H1 (cell line): ENCODE results near the gene PRKD3. TPM values are rescaled to one million over a fixed set of nuclear protein-coding genes. Genes with fewer than 3 reads are reported as not detected.

ENCODE experiments used
- CTCF ChIA-PET: fragments of 300-600 bp; sonication (Branson Sonifier 250); formaldehyde crosslinking; loops from one replicate; lab custom pipeline; 2021; ENCODE audit not compliant: partially characterized antibody; lab: Charles Lee
- POLR2A ChIA-PET: fragments of 300-600 bp; sonication (Branson Sonifier 250); formaldehyde crosslinking; loops from one replicate; lab custom pipeline; 2021; ENCODE audit warnings: inconsistent platforms; ENCODE audit not compliant: partially characterized antibody; lab: Charles Lee
- DNase-seq, 2 experiments: peaks; one replicate each; pipeline versions ENCODE4 v3.0.0 to v3.0.0-alpha.2; 2010 to 2022; ENCODE audit warnings: low spot score in 2 of 2, low read depth in 1 of 2, mixed read lengths in 1 of 2
- FAIRE-seq: peaks from 2 replicates; lab custom pipeline; 2011; peaks lifted over from hg19 to GRCh38; lab: Jason Lieb, UNC
- H2AFZ ChIP-seq: 2 replicates; pipeline ENCODE4 v1.8.1; 2012; ENCODE audit warnings: low read length, inconsistent platforms
- H2AK5ac ChIP-seq: 2 replicates; pipeline ENCODE4 v1.6.1; 2013; ENCODE audit warnings: low read depth, low read length
- H2BK120ac ChIP-seq: replicated peaks from 2 replicates; pipeline ENCODE3; 2013; ENCODE audit warnings: low read depth, low read length, inconsistent platforms
- H2BK12ac ChIP-seq: 2 replicates; pipeline ENCODE4 v1.6.1; 2013; ENCODE audit warnings: low read depth, low read length
- H2BK15ac ChIP-seq: 2 replicates; pipeline ENCODE4 v1.6.1; 2013; ENCODE audit warnings: low read length
- H2BK20ac ChIP-seq: 2 replicates; pipeline ENCODE4 v1.6.1; 2013; ENCODE audit warnings: low read length
- H2BK5ac ChIP-seq: 2 replicates; pipeline ENCODE4 v1.6.1; 2013; ENCODE audit warnings: low read depth, low read length
- H3K14ac ChIP-seq: 2 replicates; pipeline ENCODE4 v1.6.1; 2013; ENCODE audit warnings: inconsistent platforms; ENCODE audit not compliant: insufficient read length
- H3K18ac ChIP-seq: 2 replicates; pipeline ENCODE4 v1.6.1; 2013; ENCODE audit warnings: low read length; ENCODE audit errors: extremely low read depth
- H3K23ac ChIP-seq: 2 replicates; pipeline ENCODE4 v1.6.1; 2013; ENCODE audit warnings: inconsistent platforms; ENCODE audit not compliant: insufficient read length
- H3K23me2 ChIP-seq: 2 replicates; pipeline ENCODE4 v1.6.1; 2013; ENCODE audit warnings: low read depth, low read length
- H3K27ac ChIP-seq: 2 replicates; pipeline ENCODE4 v1.6.1; 2011; ENCODE audit warnings: low read depth, low read length, inconsistent platforms
- H3K27me3 ChIP-seq, 4 experiments: replicated peaks in 1 of 4; 1 replicate in 1 of 4; 2 replicates in 3 of 4; pipeline versions ENCODE4 v1.6.1 to v1.8.1; 2011 to 2013; ENCODE audit warnings: low read length in 3 of 4, mild to moderate bottlenecking in 3 of 4, inconsistent platforms in 2 of 4, mixed read lengths in 2 of 4, moderate library complexity in 1 of 4; ENCODE audit not compliant: control insufficient read depth in 3 of 4, insufficient read depth in 3 of 4; ENCODE audit errors: extremely low read depth in 1 of 4
- H3K36me3 ChIP-seq, 4 experiments: 2 replicates each; pipeline versions ENCODE4 v1.6.1 to v1.8.1; 2011 to 2013; ENCODE audit warnings: mild to moderate bottlenecking in 4 of 4, low read length in 3 of 4, moderate library complexity in 2 of 4, control low read depth in 1 of 4, inconsistent platforms in 1 of 4; ENCODE audit not compliant: insufficient read depth in 4 of 4, control insufficient read depth in 2 of 4
- H3K4ac ChIP-seq: replicated peaks from 2 replicates; pipeline ENCODE3; 2013; ENCODE audit warnings: low read length, low read depth, mixed read lengths, inconsistent platforms; ENCODE audit not compliant: insufficient read length
- H3K4me1 ChIP-seq, 4 experiments: replicated peaks in 1 of 4; 1 replicate in 1 of 4; 2 replicates in 3 of 4; pipeline versions ENCODE4 v1.6.1 to v1.8.1; 2011 to 2013; ENCODE audit warnings: low read length in 3 of 4, inconsistent platforms in 2 of 4, mixed read lengths in 1 of 4; ENCODE audit not compliant: insufficient read depth in 4 of 4, control insufficient read depth in 3 of 4
- H3K4me2 ChIP-seq, 2 experiments: 2 replicates each; pipeline versions ENCODE4 v1.6.1 to v1.8.1; 2011 to 2013; ENCODE audit warnings: low read depth in 2 of 2, low read length in 2 of 2, control low read depth in 1 of 2, inconsistent platforms in 1 of 2, mild to moderate bottlenecking in 1 of 2; ENCODE audit not compliant: insufficient read depth in 1 of 2
- H3K4me3 ChIP-seq, 4 experiments: fragments of 200-600, 300-600 bp in 1 of 4; sonication (generic), shearing (Covaris generic), sonication (Bioruptor Twin) in 1 of 4; 2 replicates each; pipeline versions ENCODE4 v1.5.1 to v1.8.1; 2011 to 2016; ENCODE audit warnings: low read length in 4 of 4, low read depth in 3 of 4, control low read depth in 2 of 4, inconsistent platforms in 2 of 4, mild to moderate bottlenecking in 2 of 4, mixed read lengths in 1 of 4, moderate library complexity in 1 of 4; ENCODE audit not compliant: insufficient read depth in 2 of 4; ENCODE audit errors: extremely low read depth in 1 of 4
- H3K56ac ChIP-seq: replicated peaks from 2 replicates; pipeline ENCODE3; 2013; ENCODE audit warnings: low read depth, mild to moderate bottlenecking, mixed read lengths, low read length, inconsistent platforms; ENCODE audit not compliant: insufficient read length
- H3K79me1 ChIP-seq: 2 replicates; pipeline ENCODE4 v1.6.1; 2013; ENCODE audit warnings: low read depth, low read length, control low read depth
- H3K79me2 ChIP-seq, 2 experiments: 2 replicates each; pipeline versions ENCODE4 v1.6.1 to v1.8.1; 2012 to 2013; ENCODE audit warnings: low read length in 2 of 2, mild to moderate bottlenecking in 2 of 2, inconsistent platforms in 1 of 2; ENCODE audit not compliant: insufficient read depth in 2 of 2, control insufficient read depth in 1 of 2
- H3K9ac ChIP-seq, 4 experiments: replicated peaks in 1 of 4; 1 replicate in 1 of 4; 2 replicates in 3 of 4; pipeline versions ENCODE4 v1.6.1 to v1.8.1; 2011 to 2013; ENCODE audit warnings: low read depth in 3 of 4, low read length in 3 of 4, control low read depth in 2 of 4, mild to moderate bottlenecking in 2 of 4, moderate library complexity in 2 of 4, inconsistent platforms in 1 of 4; ENCODE audit errors: extremely low read depth in 1 of 4
- H3K9me3 ChIP-seq, 2 experiments: 2 replicates each; pipeline versions ENCODE4 v1.6.1 to v1.8.1; 2012 to 2013; ENCODE audit warnings: mild to moderate bottlenecking in 2 of 2, moderate library complexity in 2 of 2, control low read depth in 1 of 2, inconsistent platforms in 1 of 2, low read depth in 1 of 2, low read length in 1 of 2, mixed read lengths in 1 of 2; ENCODE audit not compliant: insufficient read depth in 2 of 2
- H4K20me1 ChIP-seq, 2 experiments: replicated peaks in 1 of 2; 2 replicates each; pipeline versions ENCODE3 to v1.8.1; 2011 to 2013; ENCODE audit warnings: inconsistent platforms in 2 of 2, low read length in 2 of 2, mild to moderate bottlenecking in 1 of 2; ENCODE audit not compliant: insufficient read depth in 2 of 2, control insufficient read depth in 1 of 2
- H4K5ac ChIP-seq: 2 replicates; pipeline ENCODE4 v1.6.1; 2013; ENCODE audit warnings: low read length, low read depth, mixed read lengths, inconsistent platforms; ENCODE audit not compliant: insufficient read length
- H4K8ac ChIP-seq: 2 replicates; pipeline ENCODE4 v1.8.0; 2013; ENCODE audit warnings: mild to moderate bottlenecking, moderate library complexity, low read length, inconsistent platforms; ENCODE audit not compliant: insufficient read depth; ENCODE audit errors: extremely low read depth
- H4K91ac ChIP-seq: replicated peaks from 2 replicates; pipeline ENCODE3; 2013; ENCODE audit warnings: low read length, mixed read lengths, inconsistent platforms; ENCODE audit not compliant: insufficient read length
- BRCA1 ChIP-seq: IDR thresholded peaks from 2 replicates; pipeline ENCODE4 v1.6.1; 2012; ENCODE audit warnings: low read depth, low read length, improper control_type of control experiment
- E2F6 ChIP-seq: IDR thresholded peaks from 2 replicates; pipeline ENCODE4 v1.6.1; 2012; ENCODE audit warnings: inconsistent platforms
- GTF2F1 ChIP-seq: IDR thresholded peaks from 2 replicates; pipeline ENCODE4 v1.6.1; 2012; ENCODE audit warnings: low read depth, low read length, improper control_type of control experiment, borderline replicate concordance
- KDM4A ChIP-seq: IDR thresholded peaks from one replicate; pipeline ENCODE4 v1.7.1; 2012; ENCODE audit warnings: low read depth, mild to moderate bottlenecking, moderate library complexity, low read length, inconsistent platforms; ENCODE audit not compliant: severe bottlenecking
- MAX ChIP-seq: IDR thresholded peaks from 2 replicates; pipeline ENCODE4 v1.6.1; 2012; ENCODE audit warnings: inconsistent platforms
- POLR2A ChIP-seq, 2 experiments: IDR thresholded peaks; 1 replicate in 1 of 2; 2 replicates in 1 of 2; pipeline ENCODE4 v1.6.1; 2011; ENCODE audit warnings: low read depth in 2 of 2, low read length in 2 of 2, mild to moderate bottlenecking in 2 of 2; ENCODE audit errors: control extremely low read depth in 1 of 2
- RFX5 ChIP-seq: IDR thresholded peaks from 2 replicates; pipeline ENCODE4 v1.6.1; 2011; ENCODE audit warnings: low read depth, low read length, improper control_type of control experiment, borderline replicate concordance
- RNF2 ChIP-seq: fragments of 200-900, 300-1000 bp; sonication (generic); IDR thresholded peaks from 2 replicates; pipeline ENCODE4 v1.7.1; 2016; ENCODE audit warnings: borderline replicate concordance, low read depth, mild to moderate bottlenecking, antibody characterized with exemption, low read length; ENCODE audit not compliant: poor library complexity, severe bottlenecking; ENCODE audit errors: missing control alignments
- SIN3A ChIP-seq, 2 experiments: IDR thresholded peaks in 1 of 2; conservative IDR thresholded peaks in 1 of 2; 2 replicates each; pipeline ENCODE4 v1.6.1; 2011 to 2012; ENCODE audit warnings: low read length in 2 of 2, improper control_type of control experiment in 1 of 2, low read depth in 1 of 2, mild to moderate bottlenecking in 1 of 2
- YY1 ChIP-seq: IDR thresholded peaks from 2 replicates; pipeline ENCODE4 v1.6.1; 2011; ENCODE audit warnings: low read depth, mild to moderate bottlenecking, low read length
- WGBS, 2 experiments: shearing (Covaris generic) in 1 of 2; methylation state at CpG; one replicate each; pipeline versions ENCODE4 v1.1.6 to v1.1.7; 2013 to 2015; ENCODE audit warnings: low lambda C conversion rate in 2 of 2, mixed read lengths in 2 of 2, inconsistent platforms in 1 of 2, low coverage in 1 of 2, missing lambda C conversion rate in 1 of 2; ENCODE audit not compliant: insufficient replicate concordance in 2 of 2, insufficient coverage in 1 of 2, insufficient read length in 1 of 2; ENCODE audit errors: extremely low coverage in 1 of 2, missing lambda C conversion rate in 1 of 2; 5-methylcytosine and 5-hydroxymethylcytosine counted together
- polyA plus RNA-seq, 7 experiments: library from polyadenylated mRNA; depleted of rRNA in 3 of 7; stranded (reverse) in 5 of 7; unstranded in 2 of 7; fragments of >200 nt in 5 of 7; fragments of 200-250 nt in 2 of 7; gene quantifications; 1 replicate in 5 of 7; 2 replicates in 1 of 7; 4 replicates in 1 of 7; pipeline versions ENCODE4 v1.2.1 to v1.2.3, GENCODE V29; 2011 to 2013; ENCODE audit warnings: missing spikeins in 2 of 7, mixed read lengths in 2 of 7
- total RNA-seq: library from RNA; stranded (reverse); fragmentation: NEBNext Ultra II Directional; extraction: Animal tissue kit (Norgen Biotek cat#: 25700); gene quantifications from 2 replicates; pipeline ENCODE4 v1.2.1, GENCODE V29; 2021

The PRKD3 gene
- total and polyA plus RNA-seq, 2 of the 8 experiments (the other 6 are each of a cell fraction or from before 2014, with no cell fraction given), result 12.0 to 63.3 TPM

- WGBS, 2 experiments, result 95% methylated on average over 2 of the region's 2 CpGs; no CpG with 5 or more reads in 1 of the 2 experiments
- Histone ChIP-seq H4K20me1 (peaks cover 5 to 7% of the 10 kb centered on the region in 2 experiments), H3K4ac (no peak overlapping the region), H3K36me3 (no peaks in the 10 kb centered on the region; a peak in 1 of 8 replicates), H2AK5ac (no peak overlapping the region), H4K8ac (no peak overlapping the region), H3K27ac (no peak overlapping the region), H3K23me2 (no peaks in the 10 kb centered on the region), H3K79me1 (peaks cover 10% of the 10 kb centered on the region), H4K91ac (no peak overlapping the region), H3K4me1 (no peaks in the 10 kb centered on the region), H2BK20ac (no peak overlapping the region), H3K79me2 (peaks cover 0 to 94% of the 10 kb centered on the region in 2 experiments; a peak in 3 of 4 replicates), H3K27me3 (no peaks in the 10 kb centered on the region), H2BK5ac (no peak overlapping the region), H2BK120ac (no peak overlapping the region), H3K14ac (no peak overlapping the region), H3K9me3 (no peaks in the 10 kb centered on the region), H4K5ac (no peak overlapping the region), H2BK15ac (no peak overlapping the region), H3K4me2 (no peak overlapping the region), H3K9ac (no peak overlapping the region), H3K18ac (no peak overlapping the region), H3K56ac (no peak overlapping the region), H3K4me3 (no peak overlapping the region), H2AFZ (no peak overlapping the region), H3K23ac (no peak overlapping the region), H2BK12ac (no peak overlapping the region)
- ChIA-PET CTCF (no interaction called here), POLR2A (interaction anchor here (1.0 to 1.6 kb wide), 4 partner anchors 17 to 525 kb away, joined by 3 to 4 read pairs (median 3); partner anchors contain the start of gene PRKD3)
- FAIRE-seq (no peak), DNase-seq (no peak)
- TF ChIP-seq BRCA1 (no peak), RNF2 (no peak), YY1 (no peak), RFX5 (no peak), E2F6 (no peak), MAX (no peak), SIN3A (conservative IDR thresholded peaks at IDR 0.05 in 1 of 2, IDR thresholded peaks at IDR 0.05 in 1 of 2; ENCODE audit: low read depth in 1 of 2, low read length in 2 of 2) (no peak), POLR2A (IDR thresholded peaks at IDR 0.05; ENCODE audit: control extremely low read depth in 1 of 2, low read depth in 2 of 2, low read length in 2 of 2) (no peak), GTF2F1 (no peak), KDM4A (no peak)
Observed at GRCh38 chr2:37307500-37307899, 17.1 kb downstream of the PRKD3 start.
